Measurements from ENCODE around the gene TMEM176A.

DNA sequence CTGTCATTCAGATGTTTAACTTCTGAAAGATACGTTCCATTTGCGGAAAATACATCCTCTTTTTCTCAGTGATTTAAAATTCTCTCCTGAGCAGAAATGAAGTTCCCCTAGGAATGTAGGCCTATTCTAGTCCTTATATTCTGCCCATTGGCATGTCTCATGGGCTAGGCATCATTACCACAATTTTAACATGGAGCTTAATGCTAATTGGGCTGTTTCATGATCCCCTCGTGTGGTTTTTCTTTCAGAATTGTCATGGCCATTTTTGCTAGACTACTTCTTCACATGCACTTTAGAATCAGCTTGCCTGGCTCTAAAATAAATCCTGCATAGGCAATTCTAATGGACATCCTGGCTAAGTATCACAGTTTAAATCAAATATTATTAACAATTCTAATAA lies 1.4 kb upstream of the TMEM176A start:
- TF ChIP-seq POLR2A (IDR thresholded peaks at IDR 0.05) (no peak), POLR2AphosphoS5 (IDR thresholded peaks at IDR 0.05) (no peak), EP300 (IDR thresholded peaks at IDR 0.05) (no peak)
- TF ChIP-seq, protein P1, sequence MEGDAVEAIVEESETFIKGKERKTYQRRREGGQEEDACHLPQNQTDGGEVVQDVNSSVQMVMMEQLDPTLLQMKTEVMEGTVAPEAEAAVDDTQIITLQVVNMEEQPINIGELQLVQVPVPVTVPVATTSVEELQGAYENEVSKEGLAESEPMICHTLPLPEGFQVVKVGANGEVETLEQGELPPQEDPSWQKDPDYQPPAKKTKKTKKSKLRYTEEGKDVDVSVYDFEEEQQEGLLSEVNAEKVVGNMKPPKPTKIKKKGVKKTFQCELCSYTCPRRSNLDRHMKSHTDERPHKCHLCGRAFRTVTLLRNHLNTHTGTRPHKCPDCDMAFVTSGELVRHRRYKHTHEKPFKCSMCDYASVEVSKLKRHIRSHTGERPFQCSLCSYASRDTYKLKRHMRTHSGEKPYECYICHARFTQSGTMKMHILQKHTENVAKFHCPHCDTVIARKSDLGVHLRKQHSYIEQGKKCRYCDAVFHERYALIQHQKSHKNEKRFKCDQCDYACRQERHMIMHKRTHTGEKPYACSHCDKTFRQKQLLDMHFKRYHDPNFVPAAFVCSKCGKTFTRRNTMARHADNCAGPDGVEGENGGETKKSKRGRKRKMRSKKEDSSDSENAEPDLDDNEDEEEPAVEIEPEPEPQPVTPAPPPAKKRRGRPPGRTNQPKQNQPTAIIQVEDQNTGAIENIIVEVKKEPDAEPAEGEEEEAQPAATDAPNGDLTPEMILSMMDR (IDR thresholded peaks at IDR 0.05), result no peak
